Keratinocyte (primary cell): ENCODE data around the gene PPP1R16B.

Experiments
- EZH2 ChIP-seq: IDR thresholded peaks from one replicate; pipeline ENCODE4 v1.6.1; 2012; ENCODE audit warnings: inconsistent platforms, mild to moderate bottlenecking, low read length, moderate library complexity
- TF ChIP-seq, protein P1 (sequence below), 3 experiments: IDR thresholded peaks in 1 of 3; conservative IDR thresholded peaks in 1 of 3; optimal IDR thresholded peaks in 1 of 3; 2 replicates in 2 of 3; 3 replicates in 1 of 3; pipeline versions ENCODE3 to v1.5.1; 2011; ENCODE audit warnings: low read length in 3 of 3, mild to moderate bottlenecking in 3 of 3, moderate library complexity in 2 of 3, control low read depth in 1 of 3, inconsistent platforms in 1 of 3; ENCODE audit not compliant: insufficient read depth in 2 of 3; ENCODE audit errors: extremely low read depth in 1 of 3

DNA sequence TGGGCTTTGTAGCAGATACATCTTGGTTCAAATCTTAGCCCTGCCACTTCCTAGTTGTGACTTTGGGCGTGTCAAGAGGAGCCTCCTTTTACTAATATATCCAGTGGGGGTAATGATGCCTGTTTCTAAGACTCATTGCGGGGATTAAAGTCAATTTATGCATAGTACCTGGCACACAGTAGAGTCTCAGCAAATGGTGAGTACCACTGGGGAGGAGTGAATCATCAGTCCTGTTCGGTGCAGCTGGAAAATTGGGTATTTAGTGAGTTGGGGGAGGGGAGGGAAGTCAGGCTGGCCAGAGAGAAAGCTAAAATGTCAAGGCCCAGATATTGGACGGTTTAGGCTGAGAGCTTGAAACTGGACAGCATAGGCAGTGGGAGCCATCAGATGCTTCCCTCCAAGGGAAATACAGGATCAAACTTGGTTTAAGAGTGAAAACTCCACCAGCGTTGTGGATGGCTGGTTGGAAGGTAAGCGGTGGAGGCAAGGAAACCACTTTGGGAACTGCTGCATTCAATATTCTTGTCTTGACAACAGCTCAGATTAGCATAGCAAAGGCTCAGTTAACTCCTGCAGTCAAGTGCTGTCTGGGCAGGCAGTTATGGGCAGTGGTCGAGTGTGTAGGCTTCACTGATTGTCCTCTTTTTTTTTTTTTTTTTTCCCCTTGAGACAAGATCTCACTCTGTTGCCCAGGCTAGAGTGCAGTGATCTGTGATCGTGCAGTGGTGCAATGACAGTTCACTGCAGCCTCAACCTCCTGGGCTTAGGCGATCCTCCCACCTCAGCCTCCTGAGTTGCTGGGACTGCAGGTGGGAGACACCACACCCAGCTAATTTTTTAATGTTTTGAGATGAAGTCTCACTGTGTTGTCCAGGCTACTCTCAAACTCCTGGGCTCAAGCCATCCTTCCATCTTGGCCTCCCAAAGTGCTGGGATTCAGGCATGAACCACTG lies 12.9 kb downstream of the PPP1R16B start:
- TF ChIP-seq, protein P1, sequence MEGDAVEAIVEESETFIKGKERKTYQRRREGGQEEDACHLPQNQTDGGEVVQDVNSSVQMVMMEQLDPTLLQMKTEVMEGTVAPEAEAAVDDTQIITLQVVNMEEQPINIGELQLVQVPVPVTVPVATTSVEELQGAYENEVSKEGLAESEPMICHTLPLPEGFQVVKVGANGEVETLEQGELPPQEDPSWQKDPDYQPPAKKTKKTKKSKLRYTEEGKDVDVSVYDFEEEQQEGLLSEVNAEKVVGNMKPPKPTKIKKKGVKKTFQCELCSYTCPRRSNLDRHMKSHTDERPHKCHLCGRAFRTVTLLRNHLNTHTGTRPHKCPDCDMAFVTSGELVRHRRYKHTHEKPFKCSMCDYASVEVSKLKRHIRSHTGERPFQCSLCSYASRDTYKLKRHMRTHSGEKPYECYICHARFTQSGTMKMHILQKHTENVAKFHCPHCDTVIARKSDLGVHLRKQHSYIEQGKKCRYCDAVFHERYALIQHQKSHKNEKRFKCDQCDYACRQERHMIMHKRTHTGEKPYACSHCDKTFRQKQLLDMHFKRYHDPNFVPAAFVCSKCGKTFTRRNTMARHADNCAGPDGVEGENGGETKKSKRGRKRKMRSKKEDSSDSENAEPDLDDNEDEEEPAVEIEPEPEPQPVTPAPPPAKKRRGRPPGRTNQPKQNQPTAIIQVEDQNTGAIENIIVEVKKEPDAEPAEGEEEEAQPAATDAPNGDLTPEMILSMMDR (optimal IDR thresholded peaks at IDR 0.05 in 1 of 3, IDR thresholded peaks at IDR 0.05 in 1 of 3, conservative IDR thresholded peaks at IDR 0.05 in 1 of 3; ENCODE audit: extremely low read depth in 1 of 3, insufficient read depth in 2 of 3, low read length in 3 of 3): no peak
- no peak for TF ChIP-seq EZH2
